Esophagus muscularis mucosa (tissue), 4 donors: Measurements from ENCODE around the gene ARFGAP3. TPM values are rescaled to one million over a fixed set of nuclear protein-coding genes. Genes with fewer than 3 reads are reported as not detected.

Experiments
- DNase-seq: peaks from one replicate; pipeline ENCODE4 v3.0.0-alpha.2; 2017; ENCODE audit errors: extremely low spot score
- H3K27ac ChIP-seq, 4 donors: fragments of 200-600 bp; sonication (generic); replicated peaks in 1 of 4; 1 replicate in 3 of 4; 2 replicates in 1 of 4; pipeline ENCODE4 v1.5.1; 2016 to 2019; ENCODE audit warnings: mild to moderate bottlenecking in 1 of 4
- H3K27me3 ChIP-seq, 4 donors: fragments of 200-600 bp; sonication (generic); one replicate each; pipeline versions ENCODE4 v1.5.1 to v1.6.0; 2016 to 2019
- H3K36me3 ChIP-seq, 4 donors: fragments of 200-600 bp; sonication (generic); one replicate each; pipeline ENCODE4 v1.5.1; 2016 to 2019
- H3K4me1 ChIP-seq, 4 donors: fragments of 200-600 bp; sonication (generic); one replicate each; pipeline ENCODE4 v1.5.1; 2016 to 2019
- H3K4me3 ChIP-seq, 4 donors: fragments of 200-600 bp; sonication (generic); 1 replicate in 2 of 4; 2 replicates in 2 of 4; pipeline ENCODE4 v1.5.1; 2016 to 2019; ENCODE audit warnings: mild to moderate bottlenecking in 4 of 4, moderate library complexity in 1 of 4
- H3K9me3 ChIP-seq, 4 donors: fragments of 200-600 bp; sonication (generic); 1 replicate in 3 of 4; 2 replicates in 1 of 4; pipeline ENCODE4 v1.5.1; 2016 to 2019
- EP300 ChIP-seq: sonication (generic); formaldehyde crosslinking; IDR thresholded peaks from one replicate; pipeline ENCODE4 v1.6.1; 2017; ENCODE audit warnings: antibody characterized with exemption
- POLR2A ChIP-seq: fragments of 450-650 bp; IDR thresholded peaks from one replicate; pipeline ENCODE4 v1.6.1; 2017; ENCODE audit warnings: antibody characterized with exemption, moderate library complexity, mild to moderate bottlenecking, low read depth
- POLR2AphosphoS5 ChIP-seq, 2 donors: sonication (generic); formaldehyde crosslinking; IDR thresholded peaks; one replicate each; pipeline ENCODE4 v1.6.1; 2017; ENCODE audit warnings: antibody characterized with exemption in 2 of 2
- WGBS: methylation state at CpG from one replicate; pipeline ENCODE4 v1.1.5; 2018; 5-methylcytosine and 5-hydroxymethylcytosine counted together
- intact Hi-C: fragments of 100-400 bp; cut with DNase I; formaldehyde crosslinking; loops from one replicate; pipeline ENCODE4 v1.15.1; 2023
- total RNA-seq, 4 donors: library from RNA; depleted of rRNA; stranded (reverse); fragments of >200 nt; gene quantifications; one replicate each; pipeline versions ENCODE4 v1.1.0 to v1.2.1, GENCODE V29; 2016
- TF ChIP-seq, protein P1 (sequence below), 3 experiments: fragments of 200-600 bp in 2 of 3; fragments of 450-650 bp in 1 of 3; sonication (generic) in 2 of 3; IDR thresholded peaks; one replicate each; pipeline ENCODE4 v1.5.1; 2017 to 2019; ENCODE audit warnings: antibody characterized with exemption in 3 of 3, mild to moderate bottlenecking in 2 of 3, moderate library complexity in 1 of 3

ARFGAP3 gene
- total RNA-seq, 4 donors from 2014 or later = 38.8 to 63.5 (median 41.4) TPM

GRCh38 chr22:42871146-42872050 is 14.3 kb upstream of the ARFGAP3 start:
- Histone ChIP-seq H3K27ac (no peak overlapping the region), H3K4me3 (no peak overlapping the region), H3K27me3 (no peaks in the 10 kb centered on the region), H3K4me1 (peaks cover 12 to 26% (median 23%) of the 10 kb centered on the region in 4 donors), H3K9me3 (no peaks in the 10 kb centered on the region), H3K36me3 (peaks cover 38 to 75% (median 69%) of the 10 kb centered on the region in 4 donors)
- no peak for DNase-seq
- TF ChIP-seq EP300 (no peak), POLR2AphosphoS5 (IDR thresholded peaks at IDR 0.05) (peak in 1 of 2 donors; percentile 1), POLR2A (no peak)
- TF ChIP-seq, protein P1, sequence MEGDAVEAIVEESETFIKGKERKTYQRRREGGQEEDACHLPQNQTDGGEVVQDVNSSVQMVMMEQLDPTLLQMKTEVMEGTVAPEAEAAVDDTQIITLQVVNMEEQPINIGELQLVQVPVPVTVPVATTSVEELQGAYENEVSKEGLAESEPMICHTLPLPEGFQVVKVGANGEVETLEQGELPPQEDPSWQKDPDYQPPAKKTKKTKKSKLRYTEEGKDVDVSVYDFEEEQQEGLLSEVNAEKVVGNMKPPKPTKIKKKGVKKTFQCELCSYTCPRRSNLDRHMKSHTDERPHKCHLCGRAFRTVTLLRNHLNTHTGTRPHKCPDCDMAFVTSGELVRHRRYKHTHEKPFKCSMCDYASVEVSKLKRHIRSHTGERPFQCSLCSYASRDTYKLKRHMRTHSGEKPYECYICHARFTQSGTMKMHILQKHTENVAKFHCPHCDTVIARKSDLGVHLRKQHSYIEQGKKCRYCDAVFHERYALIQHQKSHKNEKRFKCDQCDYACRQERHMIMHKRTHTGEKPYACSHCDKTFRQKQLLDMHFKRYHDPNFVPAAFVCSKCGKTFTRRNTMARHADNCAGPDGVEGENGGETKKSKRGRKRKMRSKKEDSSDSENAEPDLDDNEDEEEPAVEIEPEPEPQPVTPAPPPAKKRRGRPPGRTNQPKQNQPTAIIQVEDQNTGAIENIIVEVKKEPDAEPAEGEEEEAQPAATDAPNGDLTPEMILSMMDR (IDR thresholded peaks at IDR 0.05) = no peak
- WGBS = 93% methylated on average over 29 of the region's 31 CpGs
- intact Hi-C loops = no loop called here

- TF ChIP-seq, protein P1 (IDR thresholded peaks at IDR 0.05) = no peak
- TF ChIP-seq POLR2AphosphoS5 (IDR thresholded peaks at IDR 0.05) (no peak), POLR2A (no peak), EP300 (no peak)
- 80% methylated on average over 21 of the region's 33 CpGs for WGBS
- Histone ChIP-seq H3K27ac (peak overlapping the region in 2 of 4 donors; percentile 66 to 68), H3K36me3 (peaks cover 25 to 61% (median 55%) of the 10 kb centered on the region in 4 donors), H3K4me3 (no peak overlapping the region), H3K4me1 (peaks cover 12 to 26% (median 23%) of the 10 kb centered on the region in 4 donors), H3K27me3 (no peaks in the 10 kb centered on the region), H3K9me3 (no peaks in the 10 kb centered on the region)
- no peak for DNase-seq
- intact Hi-C loops = loop anchor here (5.0 kb wide), 1 partner anchor 162 kb away; no protein-coding TSS in a partner anchor
Measured at GRCh38 chr22:42869888-42870480, 12.9 kb upstream of the ARFGAP3 start.

- TF ChIP-seq POLR2AphosphoS5 (IDR thresholded peaks at IDR 0.05) (no peak), EP300 (no peak), POLR2A (no peak)
- TF ChIP-seq, protein P1 (IDR thresholded peaks at IDR 0.05) = no peak
- DNase-seq = no peak
- no peak overlapping the region for H3K4me3 ChIP-seq
- H3K4me1 ChIP-seq = peaks cover 12 to 26% (median 23%) of the 10 kb centered on the region in 4 donors
- WGBS = 94% methylated on average over 8 of the region's 8 CpGs
- no peaks in the 10 kb centered on the region for H3K9me3 ChIP-seq
- intact Hi-C loops = loop anchor here (5.0 kb wide), 1 partner anchor 163 kb away; no protein-coding TSS in a partner anchor
- no peaks in the 10 kb centered on the region for H3K27me3 ChIP-seq
- peaks cover 21 to 55% (median 50%) of the 10 kb centered on the region in 4 donors for H3K36me3 ChIP-seq
- peak overlapping the region; percentile 64 to 68 (median 66) for H3K27ac ChIP-seq
Measured at GRCh38 chr22:42869463-42869862, 12.4 kb upstream of the ARFGAP3 start.

DNA sequence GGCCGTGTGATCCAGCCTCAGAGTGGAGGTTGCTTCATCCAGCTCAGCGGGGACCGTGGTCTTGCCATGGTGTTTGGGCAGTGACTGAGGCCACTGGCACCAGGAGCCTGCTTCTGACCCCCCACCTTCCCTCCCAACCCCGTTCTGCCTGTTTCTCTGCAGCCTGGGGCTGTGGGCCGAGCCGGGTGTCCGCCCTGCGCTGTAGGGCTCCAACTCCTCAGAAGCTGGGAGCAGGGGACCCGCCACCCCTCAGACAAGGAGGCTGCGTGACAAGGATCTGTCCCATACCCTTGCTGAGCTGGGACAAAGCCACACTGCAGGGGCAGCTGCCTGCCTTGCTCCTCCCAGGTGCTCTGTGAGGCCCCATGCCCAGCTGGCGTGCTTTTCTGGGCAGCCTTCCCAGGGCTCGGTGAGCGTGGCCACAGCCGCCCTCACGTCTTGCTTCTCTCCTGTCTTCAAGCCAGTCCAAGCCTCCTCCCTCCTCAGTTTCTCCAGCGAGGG is 11.7 kb upstream of the ARFGAP3 start:
- Histone ChIP-seq H3K27ac (peak overlapping the region; percentile 64 to 68 (median 66)), H3K36me3 (peaks cover 16 to 49% (median 44%) of the 10 kb centered on the region in 4 donors), H3K4me1 (peaks cover 12 to 26% (median 23%) of the 10 kb centered on the region in 4 donors), H3K27me3 (no peaks in the 10 kb centered on the region), H3K9me3 (no peaks in the 10 kb centered on the region), H3K4me3 (no peak overlapping the region)
- TF ChIP-seq POLR2A (no peak), EP300 (no peak), POLR2AphosphoS5 (IDR thresholded peaks at IDR 0.05) (peak; percentile 43 to 72)
- TF ChIP-seq, protein P1 (IDR thresholded peaks at IDR 0.05) = no peak
- 43% methylated on average over 14 of the region's 16 CpGs for WGBS
- no peak for DNase-seq
- intact Hi-C loops = loop anchor here (5.0 kb wide), 1 partner anchor 164 kb away; no protein-coding TSS in a partner anchor
